Hypothalamus (tissue), 51 donors: ENCODE data around the gene KLHDC7A.
"Not testable (repeated sequence)": the region's sequence is repeated elsewhere in the genome, so short reads cannot be mapped to it uniquely, and the experiment has no call there.

Experiments
- DNase-seq, 51 donors: peaks; one replicate each; lab custom pipeline; 2025; lab: John Stamatoyannopoulos, UW

Gene KLHDC7A

GRCh38 chr1:18480315-18481189 lies at the start of gene KLHDC7A:
KLHDC7A (plus strand) TSS chr1:18480930; CDS start chr1:18480982, 52 bp downstream.
- DNase-seq = peak in 17 of 51 donors; percentile 2 to 57 (median 8)

DNA sequence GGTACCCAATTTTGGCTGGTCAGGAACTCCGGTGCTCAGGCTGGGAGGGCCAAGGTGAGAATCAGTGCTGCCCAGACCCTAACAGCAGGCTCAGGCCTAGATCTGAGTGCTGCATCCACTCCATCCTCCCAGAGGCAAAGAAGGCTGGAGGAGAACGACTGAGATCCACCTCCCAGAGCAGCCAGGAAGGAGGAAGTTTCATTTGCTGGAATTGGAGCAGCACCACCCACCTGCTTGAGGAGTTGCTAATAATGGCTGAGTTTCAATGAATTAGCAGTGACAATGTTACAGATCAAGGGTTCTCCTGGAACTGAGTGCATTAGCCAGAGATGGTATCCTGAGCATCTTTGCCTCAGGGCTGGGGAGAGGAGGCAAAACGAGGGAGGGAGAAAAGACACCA lies 46.7 kb upstream of the KLHDC7A start:
- no peak for DNase-seq

- DNase-seq = no peak
These were observed 40.1 kb upstream of the KLHDC7A start for GRCh38 chr1:18440385-18441226.

- no peak for DNase-seq
These were observed 36.9 kb upstream of the KLHDC7A start for GRCh38 chr1:18443587-18444520.

- no peak for DNase-seq
These were observed 36.2 kb upstream of the KLHDC7A start for GRCh38 chr1:18444563-18444962.

DNA sequence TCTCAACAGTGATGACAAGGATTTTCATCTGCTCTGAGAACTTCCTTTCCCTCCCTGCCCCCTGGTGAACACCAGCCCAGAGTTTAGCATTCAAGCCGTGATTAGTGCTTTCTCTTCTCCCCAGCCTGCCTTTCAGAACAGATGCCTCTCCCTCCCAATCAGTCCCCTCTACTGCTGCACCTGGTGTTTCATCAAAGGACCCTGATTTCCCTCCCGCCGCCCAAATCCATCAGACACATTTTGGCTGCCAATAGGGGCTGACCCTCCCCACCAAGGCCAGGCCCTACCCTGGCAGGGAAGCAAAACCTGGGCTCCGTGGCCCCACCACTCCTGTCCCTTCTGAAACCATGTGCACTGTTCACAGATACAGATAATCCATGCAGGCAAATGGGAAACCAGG lies 34.0 kb upstream of the KLHDC7A start:
- no peak for DNase-seq

- DNase-seq = no peak
These were observed 33.1 kb upstream of the KLHDC7A start for GRCh38 chr1:18447509-18448220.

- no peak for DNase-seq
These were observed 31.8 kb upstream of the KLHDC7A start for GRCh38 chr1:18448889-18449288.

GRCh38 chr1:18452550-18452949 lies 28.2 kb upstream of the KLHDC7A start:
- peak in 2 of 51 donors; percentile 1 to 9 for DNase-seq

DNA sequence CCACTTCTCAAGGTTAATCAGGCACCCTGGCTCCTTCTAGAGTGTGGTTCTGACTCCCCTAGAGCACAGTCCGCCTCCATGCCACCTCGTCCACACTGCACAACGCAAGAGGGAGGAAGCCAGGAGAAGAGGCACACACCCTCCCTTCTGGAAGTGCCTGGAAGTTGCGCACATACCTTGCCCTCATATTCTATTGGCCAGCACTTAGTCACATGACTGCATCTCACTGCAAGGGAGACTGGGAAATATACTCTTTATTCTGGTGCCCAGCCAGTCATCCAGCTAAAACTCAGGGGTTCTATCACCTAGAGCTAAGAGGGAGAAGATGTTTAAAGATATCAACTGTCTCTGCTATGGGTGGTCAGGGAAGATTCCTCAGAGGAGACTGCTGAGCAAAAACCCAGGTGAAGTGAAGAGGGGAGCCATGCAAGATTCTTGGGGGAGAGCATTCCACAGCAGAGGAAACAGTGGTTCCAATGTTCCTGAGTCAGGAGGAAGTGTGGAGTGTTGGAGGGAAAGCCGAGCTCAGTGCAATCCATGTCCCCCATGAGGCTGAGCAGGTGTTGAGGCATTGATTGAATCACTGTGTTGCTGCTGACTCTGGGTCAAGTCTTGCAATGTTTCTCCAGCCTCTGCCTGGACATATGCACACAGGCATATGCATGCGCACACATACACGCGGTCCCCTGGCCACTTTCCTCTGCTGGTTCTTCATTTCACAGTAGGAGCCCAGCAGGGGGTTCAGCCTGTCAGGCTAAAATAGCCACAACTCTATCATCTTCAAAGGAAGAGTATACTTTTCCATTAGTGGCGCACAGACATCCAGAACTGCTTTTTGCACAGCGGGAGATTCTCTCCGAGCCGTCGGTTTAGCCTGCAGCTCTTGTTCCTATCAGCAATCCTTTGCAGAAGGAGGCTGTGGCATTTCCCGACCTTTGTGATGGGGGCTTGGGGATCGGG lies 22.3 kb upstream of the KLHDC7A start:
- DNase-seq = no peak

- no peak for DNase-seq
These were observed 19.1 kb upstream of the KLHDC7A start for GRCh38 chr1:18461656-18462055.

DNA sequence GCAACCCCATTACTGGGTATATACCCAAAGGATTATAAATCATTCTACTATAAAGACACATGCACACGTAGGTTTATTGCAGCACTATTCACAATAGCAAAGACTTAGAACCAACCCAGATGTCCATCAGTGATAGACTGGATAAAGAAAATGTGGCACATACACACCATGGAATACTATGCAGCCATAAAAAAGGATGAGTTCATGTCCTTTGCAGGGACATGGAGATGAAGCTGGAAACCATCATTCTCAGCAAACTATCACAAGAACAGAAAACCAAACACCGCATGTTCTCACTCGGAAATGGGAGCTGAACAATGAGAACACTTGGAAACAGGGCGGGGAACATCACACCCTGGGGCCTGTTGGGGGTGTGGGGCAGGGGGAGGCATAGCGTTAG lies 18.2 kb upstream of the KLHDC7A start:
- not testable (repeated sequence) for DNase-seq

GRCh38 chr1:18463063-18463462 lies 17.7 kb upstream of the KLHDC7A start:
- DNase-seq = no peak

GRCh38 chr1:18463984-18464664 lies 16.6 kb upstream of the KLHDC7A start:
- DNase-seq = no peak

- DNase-seq = no peak
These were observed 16.1 kb upstream of the KLHDC7A start for GRCh38 chr1:18464665-18465050.

- no peak for DNase-seq
These were observed 14.1 kb upstream of the KLHDC7A start for GRCh38 chr1:18466676-18467075.

- DNase-seq = no peak
These were observed 12.2 kb upstream of the KLHDC7A start for GRCh38 chr1:18468570-18468969.

DNA sequence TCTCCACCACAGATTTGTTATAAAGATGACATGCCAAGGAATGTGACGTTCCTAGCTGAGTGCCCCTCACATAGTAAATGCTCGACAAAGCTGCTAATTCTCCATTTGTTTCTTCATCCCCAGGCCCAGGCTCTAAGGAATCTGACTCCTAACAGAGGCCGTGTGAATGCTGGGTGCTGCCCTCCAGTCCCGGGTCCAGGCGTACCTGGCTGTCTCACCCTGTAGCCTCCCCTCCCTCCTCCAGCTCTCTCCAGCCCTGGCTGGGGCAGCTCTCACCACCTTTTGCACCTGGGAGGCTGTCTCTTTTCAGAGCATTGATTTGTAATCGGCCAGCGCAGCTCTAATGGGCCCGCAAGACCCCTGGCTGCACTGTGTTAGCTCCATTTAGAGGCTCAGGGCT lies 11.2 kb upstream of the KLHDC7A start:
- DNase-seq = no peak
